CD1c-positive myeloid dendritic cell (primary cell): ENCODE results near the gene MAGEB1.

Experiments
- DNase-seq: peaks from one replicate; pipeline ENCODE4 v3.0.0-alpha.2; 2016; ENCODE audit errors: extremely low spot score

Gene MAGEB1

GRCh38 chrX:30246769-30247489 lies at the start of gene MAGEB1:
MAGEB1 (plus strand) TSS chrX:30247146; CDS start chrX:30250494, 3,348 bp downstream.
- no peak for DNase-seq

- no peak for DNase-seq
Observed at GRCh38 chrX:30212172-30212571, 34.8 kb upstream of the MAGEB1 start.

DNA sequence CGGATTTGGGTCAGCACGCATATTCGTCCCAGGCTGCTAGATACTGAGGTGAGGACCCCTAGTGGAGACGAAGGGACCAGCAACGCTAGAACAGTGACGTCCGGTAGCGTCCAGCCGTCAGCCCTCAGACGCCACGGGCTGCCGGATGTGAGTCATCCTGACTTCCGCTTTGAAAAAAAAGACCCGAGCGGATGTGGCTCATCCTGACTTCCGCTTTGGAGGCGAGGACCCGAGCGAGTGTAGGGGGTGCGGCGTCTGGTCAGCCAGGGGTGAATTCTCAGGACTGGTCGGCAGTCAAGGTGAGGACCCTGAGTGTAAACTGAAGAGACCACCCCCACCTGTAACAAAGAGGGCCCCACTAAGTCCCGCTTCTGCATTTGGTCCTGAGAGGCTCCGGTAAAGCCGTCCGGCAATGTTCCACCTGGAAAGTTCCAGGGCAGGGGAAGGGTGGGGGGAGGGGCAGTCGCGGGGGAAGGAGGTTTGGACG lies 31.5 kb upstream of the MAGEB1 start, which contains the start of gene MAGEB2:
MAGEB2 (plus strand) TSS at position 207 of the 487 bp plus-strand sequence. CDS start 3,018 bp downstream, outside the sequence.
- DNase-seq: no peak

- DNase-seq: no peak
Observed at GRCh38 chrX:30217465-30217864, 29.5 kb upstream of the MAGEB1 start.

DNA sequence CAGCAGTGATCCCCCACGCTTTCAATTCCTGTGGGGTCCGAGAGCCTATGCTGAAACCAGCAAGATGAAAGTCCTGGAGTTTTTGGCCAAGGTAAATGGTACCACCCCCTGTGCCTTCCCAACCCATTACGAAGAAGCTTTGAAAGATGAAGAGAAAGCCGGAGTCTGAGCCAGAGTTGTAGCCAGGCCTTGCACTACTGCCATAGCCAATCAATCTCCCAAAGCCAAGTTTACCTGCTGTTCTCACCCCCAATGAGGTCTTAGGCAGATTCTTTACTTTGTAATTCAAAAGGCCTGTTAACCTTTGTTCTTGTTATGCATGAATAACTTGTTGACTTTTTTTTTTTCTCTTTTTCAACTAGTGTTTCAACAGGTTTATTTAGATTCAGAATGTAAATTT lies 27.6 kb upstream of the MAGEB1 start:
- no peak for DNase-seq

DNA sequence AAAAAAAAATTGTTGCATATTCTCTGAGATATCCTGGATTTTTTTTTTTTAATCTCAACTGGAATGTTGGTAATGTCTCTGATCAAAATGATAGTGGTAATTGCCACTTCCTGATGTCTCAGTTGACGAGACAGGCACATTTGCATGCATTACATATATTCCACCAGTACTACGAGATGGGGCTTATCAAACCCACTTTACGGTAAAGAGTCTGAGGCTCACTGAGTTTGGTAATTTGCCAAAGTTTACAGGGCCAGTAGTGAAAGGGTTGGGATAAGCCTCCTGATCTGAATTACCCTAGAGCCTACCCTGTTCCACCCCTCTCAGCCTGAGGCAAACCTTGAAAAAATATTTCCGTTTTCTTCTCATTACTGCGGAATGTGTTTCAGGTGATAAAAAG lies 26.3 kb upstream of the MAGEB1 start:
- DNase-seq: no peak

- DNase-seq: no peak
Observed at GRCh38 chrX:30224536-30224935, 22.4 kb upstream of the MAGEB1 start.

DNA sequence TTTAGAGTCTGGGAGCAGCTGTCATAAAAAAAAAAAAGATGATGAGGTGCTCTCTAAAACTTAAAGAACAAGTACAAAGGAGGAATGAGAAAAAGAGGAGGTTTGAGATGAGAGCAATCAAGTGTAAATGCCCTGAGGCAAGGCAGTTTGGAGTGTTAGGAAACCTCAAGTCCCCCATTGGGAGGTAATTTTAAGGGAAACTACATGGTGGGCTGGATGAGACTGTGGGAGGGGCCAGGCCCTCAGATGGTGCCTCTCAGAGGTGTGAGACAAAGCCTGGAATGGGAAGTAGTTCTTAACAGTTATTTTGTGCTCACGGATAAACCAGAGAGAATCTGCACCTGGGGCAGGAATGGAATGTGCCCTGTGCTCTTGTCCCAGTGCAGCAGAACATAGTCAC lies 18.4 kb upstream of the MAGEB1 start:
- DNase-seq: no peak

- no peak for DNase-seq
Observed at GRCh38 chrX:30230395-30230794, 16.6 kb upstream of the MAGEB1 start, which contains the start of gene MAGEB3. MAGEB3 (plus strand) TSS chrX:30230657; CDS start chrX:30235925, 5,268 bp downstream.

DNA sequence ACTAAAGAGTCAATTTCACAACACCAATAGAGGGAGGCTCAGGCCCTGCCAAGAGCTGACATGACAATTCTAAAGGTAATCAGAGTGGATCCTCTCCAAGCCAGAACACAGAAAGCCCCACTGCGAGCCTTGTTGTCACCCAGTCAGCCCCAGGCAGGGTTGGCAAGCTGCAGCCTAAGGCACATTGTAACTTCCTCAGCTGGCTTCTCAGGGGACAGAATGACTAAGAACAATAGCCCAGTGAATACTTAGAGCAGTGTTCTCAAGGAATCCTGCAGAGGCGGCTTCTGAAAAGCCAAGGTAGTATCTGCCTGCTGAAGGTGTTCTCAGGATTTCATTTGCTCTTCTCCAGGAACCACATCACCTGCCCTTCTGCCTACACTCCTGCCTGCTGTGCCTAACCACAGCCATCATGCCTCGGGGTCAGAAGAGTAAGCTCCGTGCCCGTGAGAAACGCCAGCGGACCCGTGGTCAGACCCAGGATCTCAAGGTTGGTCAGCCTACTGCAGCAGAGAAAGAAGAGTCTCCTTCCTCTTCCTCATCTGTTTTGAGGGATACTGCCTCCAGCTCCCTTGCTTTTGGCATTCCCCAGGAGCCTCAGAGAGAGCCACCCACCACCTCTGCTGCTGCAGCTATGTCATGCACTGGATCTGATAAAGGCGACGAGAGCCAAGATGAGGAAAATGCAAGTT lies 5.1 kb upstream of the MAGEB1 start, which contains the start of gene MAGEB4:
MAGEB4 (plus strand) TSS at position 277 of the 692 bp plus-strand sequence; CDS start at position 413, 136 bp downstream.
- no peak for DNase-seq

DNA sequence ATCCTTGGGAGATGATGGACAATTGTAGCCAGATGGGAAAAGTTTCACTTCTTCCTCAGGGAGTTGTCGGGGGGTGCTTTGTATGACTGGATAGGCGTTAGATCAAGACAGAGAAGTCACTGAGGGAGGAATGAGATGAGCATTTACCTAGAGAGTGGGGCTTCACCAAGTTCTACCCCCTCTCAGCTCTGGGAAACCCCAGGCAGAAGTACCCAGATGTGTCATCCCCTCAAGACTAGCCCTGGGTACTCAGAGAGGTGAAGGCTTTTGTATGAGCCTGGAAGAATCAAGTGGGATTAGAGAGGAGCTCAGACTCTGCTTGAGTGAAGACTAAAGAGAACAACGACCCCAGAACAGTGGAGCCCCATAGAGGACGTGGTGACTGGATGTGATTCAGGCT lies 1.9 kb downstream of the MAGEB1 start:
- DNase-seq: no peak

DNA sequence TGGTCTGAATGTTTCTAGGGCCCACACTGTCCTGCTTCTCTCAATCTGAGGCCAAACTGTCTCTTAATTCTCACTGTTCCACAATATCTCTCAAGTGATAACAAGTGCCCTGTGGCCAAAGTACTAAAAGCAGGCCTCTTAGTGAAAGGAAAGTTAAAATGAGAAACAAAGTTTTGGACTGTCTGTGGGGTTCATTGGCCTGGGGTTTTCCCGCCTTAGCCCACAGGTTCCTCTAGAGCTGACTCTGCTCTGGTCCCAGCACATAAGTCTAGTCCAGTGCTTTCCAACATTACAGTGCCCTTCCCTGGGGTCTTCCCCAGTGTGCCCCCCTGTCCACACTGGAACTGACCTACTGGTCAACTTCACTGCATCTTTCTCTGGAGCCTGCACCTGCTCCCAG lies 6.3 kb downstream of the MAGEB1 start:
- no peak for DNase-seq

DNA sequence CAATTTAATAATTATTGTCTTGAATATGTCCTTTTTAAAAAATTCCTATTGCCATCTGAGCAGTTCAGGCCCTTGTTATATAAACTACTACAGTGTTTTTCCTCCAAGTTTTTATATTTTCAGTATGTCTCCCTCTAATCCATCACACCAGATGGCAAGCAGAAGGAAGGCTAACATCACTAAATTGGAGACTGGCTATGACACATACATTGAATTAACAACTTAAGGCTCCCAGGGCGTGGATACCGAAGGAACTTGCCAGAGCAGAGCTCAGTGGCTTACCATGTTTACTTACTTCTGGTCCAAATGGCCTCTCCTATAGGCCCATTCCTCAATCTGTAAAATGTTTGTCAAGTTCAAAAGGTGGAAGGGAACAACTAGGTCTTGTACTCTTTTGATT lies 13.0 kb downstream of the MAGEB1 start:
- no peak for DNase-seq

DNA sequence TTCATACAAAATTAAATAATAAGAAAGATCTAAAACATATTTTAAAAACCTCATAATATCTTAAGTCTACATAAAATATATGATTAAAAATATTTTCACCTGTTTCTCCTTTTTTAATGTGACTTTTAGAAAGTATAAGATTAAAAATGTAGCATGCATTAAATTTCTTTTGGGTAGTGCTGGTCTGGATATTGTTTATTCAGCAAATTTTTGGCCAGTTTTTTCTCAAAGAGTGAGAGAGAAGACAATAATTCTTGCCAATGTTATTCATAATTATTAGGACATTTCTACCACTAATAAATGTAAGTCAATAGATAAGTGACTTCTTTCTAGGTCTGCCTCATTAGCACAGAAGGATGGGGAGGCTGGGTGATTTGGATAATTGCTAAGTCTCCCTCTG lies 14.1 kb downstream of the MAGEB1 start:
- DNase-seq: no peak

DNA sequence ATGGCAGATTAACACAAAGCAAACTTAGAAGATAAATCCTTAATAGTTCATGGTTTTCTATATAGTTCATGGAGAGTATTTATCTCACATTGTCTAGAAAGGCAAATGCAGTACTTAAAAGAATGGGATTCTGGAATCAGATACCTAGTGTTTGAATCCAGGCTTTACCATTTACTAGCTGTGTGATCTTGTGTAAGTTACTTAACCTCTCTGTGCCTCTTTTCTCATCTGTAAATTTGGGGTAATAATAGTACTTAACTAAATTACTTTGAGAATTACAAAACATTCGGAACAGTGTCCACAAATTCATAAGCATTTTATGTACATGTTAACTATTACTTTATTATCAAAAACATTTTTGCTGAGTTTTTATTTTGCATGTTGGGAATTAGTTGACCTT lies 15.8 kb downstream of the MAGEB1 start:
- no peak for DNase-seq

- no peak for DNase-seq
Observed at GRCh38 chrX:30270639-30271038, 23.7 kb downstream of the MAGEB1 start.

GRCh38 chrX:30275498-30275897 lies 28.6 kb downstream of the MAGEB1 start:
- no peak for DNase-seq

DNA sequence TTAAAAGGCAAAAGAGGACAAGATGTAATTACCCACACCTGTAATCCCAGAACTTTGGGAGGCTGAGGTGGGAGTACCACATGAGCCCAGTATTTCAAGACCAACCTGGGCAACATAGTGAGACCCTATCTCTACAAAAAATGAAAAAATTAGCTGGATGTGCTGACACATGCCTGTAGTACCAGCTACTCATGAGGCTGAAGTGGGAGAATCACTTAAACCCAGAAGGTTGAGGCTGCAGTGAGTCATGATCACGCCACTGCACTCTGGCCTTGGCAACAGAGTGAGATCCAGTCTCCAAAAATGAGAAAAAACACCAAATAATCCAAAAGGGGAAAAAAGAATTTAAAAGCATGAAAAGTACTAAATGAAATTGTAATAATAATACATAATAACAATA lies 31.4 kb downstream of the MAGEB1 start:
- DNase-seq: no peak

- DNase-seq: no peak
Observed at GRCh38 chrX:30280428-30280827, 33.5 kb downstream of the MAGEB1 start.

DNA sequence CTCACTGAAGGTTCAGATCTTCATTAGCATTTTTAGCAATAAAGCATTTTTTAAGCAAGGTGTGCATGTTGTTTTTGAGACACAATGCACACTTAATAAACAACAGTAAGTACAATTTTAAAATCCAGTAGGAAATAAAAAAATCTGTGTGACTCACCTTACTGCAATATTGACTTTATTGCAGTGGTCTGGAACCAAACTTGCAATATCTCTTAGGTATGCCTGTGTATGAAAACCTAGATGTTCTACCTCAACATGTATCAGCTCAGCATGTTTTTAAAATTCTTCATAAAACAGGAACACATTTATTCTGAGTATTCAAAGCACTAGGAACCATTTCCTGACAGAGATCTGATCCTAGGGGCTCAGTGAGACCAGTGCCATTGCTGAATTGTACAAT lies 35.6 kb downstream of the MAGEB1 start:
- DNase-seq: no peak

- DNase-seq: peak; percentile 31
Observed at GRCh38 chrX:30283456-30284200, 36.7 kb downstream of the MAGEB1 start.
